NCI-H1048 (cell line): ENCODE measurements around the gene SPRY2.

Source experiments
- DNase-seq: peaks from one replicate; lab custom pipeline; 2025; lab: John Stamatoyannopoulos, UW

SPRY2 gene

GRCh38 chr13:80313668-80314256 is 27.2 kb downstream of the SPRY2 start:
- no peak for DNase-seq

GRCh38 chr13:80312967-80313366 is 28.0 kb downstream of the SPRY2 start:
- no peak for DNase-seq

- no peak for DNase-seq
Measured at GRCh38 chr13:80312012-80312704, 28.8 kb downstream of the SPRY2 start.

- DNase-seq, result no peak
Measured at GRCh38 chr13:80309926-80310325, 31.0 kb downstream of the SPRY2 start.

- DNase-seq, result no peak
Measured at GRCh38 chr13:80307401-80307987, 33.4 kb downstream of the SPRY2 start.

GRCh38 chr13:80306337-80306972 is 34.5 kb downstream of the SPRY2 start:
- DNase-seq, result no peak

- no peak for DNase-seq
Measured at GRCh38 chr13:80305737-80306136, 35.2 kb downstream of the SPRY2 start.

- no peak for DNase-seq
Measured at GRCh38 chr13:80303225-80303811, 37.6 kb downstream of the SPRY2 start.

- no peak for DNase-seq
Measured at GRCh38 chr13:80299046-80299445, 41.9 kb downstream of the SPRY2 start.

GRCh38 chr13:80297503-80297902 is 43.4 kb downstream of the SPRY2 start:
- DNase-seq, result no peak

GRCh38 chr13:80297094-80297493 is 43.8 kb downstream of the SPRY2 start:
- DNase-seq, result no peak

GRCh38 chr13:80296638-80297037 is 44.3 kb downstream of the SPRY2 start:
- no peak for DNase-seq

GRCh38 chr13:80290591-80290990 is 50.3 kb downstream of the SPRY2 start:
- DNase-seq, result no peak
